OCI-LY1 (cell line): Measurements from ENCODE around the gene NLGN4Y.

Experiments
- H2AFZ ChIP-seq: fragments of 200-600 bp; sonication (generic), shearing (Covaris generic); 2 replicates; pipeline ENCODE4 v1.6.0; 2014; ENCODE audit warnings: antibody characterized with exemption, mild to moderate bottlenecking, low read length
- H3F3A ChIP-seq: fragments of 200-600 bp; sonication (generic), shearing (Covaris generic); 2 replicates; pipeline ENCODE4 v1.6.0; 2014; ENCODE audit warnings: mild to moderate bottlenecking, antibody characterized with exemption, low read length, moderate library complexity; ENCODE audit not compliant: insufficient read depth
- H3K27ac ChIP-seq: fragments of 200-600 bp; sonication (generic); 2 replicates; pipeline ENCODE4 v1.5.1; 2014; ENCODE audit warnings: low read length, mixed run types, mild to moderate bottlenecking, low read depth; ENCODE audit not compliant: poor library complexity, severe bottlenecking
- H3K27me3 ChIP-seq: fragments of 200-600 bp; sonication (generic); 2 replicates; pipeline ENCODE4 v1.6.0; 2014; ENCODE audit warnings: antibody characterized with exemption, mild to moderate bottlenecking, low read length, moderate library complexity; ENCODE audit not compliant: insufficient read depth
- H3K36me3 ChIP-seq: fragments of 200-600 bp; sonication (generic); 2 replicates; pipeline ENCODE4 v1.6.1; 2014; ENCODE audit warnings: mild to moderate bottlenecking, antibody characterized with exemption, low read length, moderate library complexity, mixed read lengths; ENCODE audit not compliant: insufficient read depth
- H3K4me1 ChIP-seq: fragments of 200-600 bp; sonication (generic); 2 replicates; pipeline ENCODE4 v1.5.1; 2014; ENCODE audit warnings: mild to moderate bottlenecking, low read length, moderate library complexity; ENCODE audit not compliant: insufficient read depth, severe bottlenecking
- H3K4me2 ChIP-seq: fragments of 200-600 bp; sonication (generic), shearing (Covaris generic); 2 replicates; pipeline ENCODE4 v1.6.1; 2014; ENCODE audit warnings: low read length
- H3K4me3 ChIP-seq: fragments of 200-600 bp; sonication (generic); 2 replicates; pipeline ENCODE4 v1.5.1; 2014; ENCODE audit warnings: low read length, low read depth, mild to moderate bottlenecking, mixed read lengths; ENCODE audit not compliant: poor library complexity, severe bottlenecking
- H3K79me2 ChIP-seq: fragments of 200-600 bp; shearing (Covaris generic); 2 replicates; pipeline ENCODE4 v1.6.1; 2016; ENCODE audit warnings: mixed run types, low read length, mixed read lengths; ENCODE audit not compliant: insufficient read depth
- H3K9ac ChIP-seq: fragments of 200-600 bp; sonication (generic), shearing (Covaris generic); 2 replicates; pipeline ENCODE4 v1.6.1; 2014; ENCODE audit warnings: mild to moderate bottlenecking, low read length, mixed read lengths
- H3K9me2 ChIP-seq: fragments of 200-600 bp; sonication (generic), shearing (Covaris generic); 2 replicates; pipeline ENCODE4 v1.6.1; 2014; ENCODE audit warnings: low read depth, mild to moderate bottlenecking, low read length, mixed read lengths
- H3K9me3 ChIP-seq: fragments of 200-600 bp; shearing (Covaris generic); 2 replicates; pipeline ENCODE4 v1.6.1; 2014; ENCODE audit warnings: low read length, mixed read lengths
- H4K20me1 ChIP-seq: fragments of 200-600 bp; sonication (generic), shearing (Covaris generic); 2 replicates; pipeline ENCODE4 v1.6.0; 2016; ENCODE audit warnings: mild to moderate bottlenecking, low read length; ENCODE audit not compliant: insufficient read depth
- EZH2 ChIP-seq: fragments of 200-600 bp; sonication (generic), shearing (Covaris generic); IDR thresholded peaks from 2 replicates; pipeline ENCODE4 v1.8.0; 2017; ENCODE audit warnings: borderline replicate concordance, mixed run types, mild to moderate bottlenecking, antibody characterized with exemption, low read length, moderate library complexity, mixed read lengths
- TF ChIP-seq, protein P1 (sequence below): fragments of 200-600 bp; sonication (generic), shearing (Covaris generic); IDR thresholded peaks from 2 replicates; pipeline ENCODE4 v1.5.1; 2017; ENCODE audit warnings: mild to moderate bottlenecking, antibody characterized with exemption, low read length, moderate library complexity, mixed read lengths

The NLGN4Y gene

DNA sequence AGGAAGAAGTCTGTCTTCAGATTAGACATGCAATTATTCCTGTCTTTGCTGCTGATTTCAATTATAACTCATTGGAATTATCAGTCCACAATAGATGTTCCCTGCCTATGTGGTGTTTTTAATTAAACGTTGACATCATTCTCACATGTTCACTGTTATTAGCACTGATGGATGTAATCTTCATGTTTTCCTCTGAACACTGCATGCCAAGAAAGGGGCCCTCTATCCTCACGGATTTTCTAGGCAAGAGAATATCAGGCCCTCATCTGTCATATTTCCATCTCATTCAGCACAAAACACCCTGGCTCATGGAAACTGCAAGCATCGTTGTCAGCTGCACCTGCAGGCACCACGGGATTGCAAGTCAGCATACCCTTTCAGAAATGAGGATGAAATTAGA, 224.0 kb downstream of the NLGN4Y start:
- Histone ChIP-seq H3K27me3 (no peaks in the 10 kb centered on the region), H3K36me3 (no peaks in the 10 kb centered on the region), H3K27ac (no peak overlapping the region), H3K9ac (no peak overlapping the region), H3K4me2 (no peak overlapping the region), H3K4me3 (no peak overlapping the region), H4K20me1 (no peaks in the 10 kb centered on the region), H3K9me2 (no peaks in the 10 kb centered on the region), H3F3A (no peaks in the 10 kb centered on the region), H3K79me2 (no peaks in the 10 kb centered on the region), H3K4me1 (no peaks in the 10 kb centered on the region), H3K9me3 (no peaks in the 10 kb centered on the region), H2AFZ (no peak overlapping the region)
- TF ChIP-seq EZH2, result no peak
- TF ChIP-seq, protein P1, sequence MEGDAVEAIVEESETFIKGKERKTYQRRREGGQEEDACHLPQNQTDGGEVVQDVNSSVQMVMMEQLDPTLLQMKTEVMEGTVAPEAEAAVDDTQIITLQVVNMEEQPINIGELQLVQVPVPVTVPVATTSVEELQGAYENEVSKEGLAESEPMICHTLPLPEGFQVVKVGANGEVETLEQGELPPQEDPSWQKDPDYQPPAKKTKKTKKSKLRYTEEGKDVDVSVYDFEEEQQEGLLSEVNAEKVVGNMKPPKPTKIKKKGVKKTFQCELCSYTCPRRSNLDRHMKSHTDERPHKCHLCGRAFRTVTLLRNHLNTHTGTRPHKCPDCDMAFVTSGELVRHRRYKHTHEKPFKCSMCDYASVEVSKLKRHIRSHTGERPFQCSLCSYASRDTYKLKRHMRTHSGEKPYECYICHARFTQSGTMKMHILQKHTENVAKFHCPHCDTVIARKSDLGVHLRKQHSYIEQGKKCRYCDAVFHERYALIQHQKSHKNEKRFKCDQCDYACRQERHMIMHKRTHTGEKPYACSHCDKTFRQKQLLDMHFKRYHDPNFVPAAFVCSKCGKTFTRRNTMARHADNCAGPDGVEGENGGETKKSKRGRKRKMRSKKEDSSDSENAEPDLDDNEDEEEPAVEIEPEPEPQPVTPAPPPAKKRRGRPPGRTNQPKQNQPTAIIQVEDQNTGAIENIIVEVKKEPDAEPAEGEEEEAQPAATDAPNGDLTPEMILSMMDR, result no peak

GRCh38 chrY:14755571-14755970, 231.2 kb downstream of the NLGN4Y start:
- H2AFZ ChIP-seq, result no peak overlapping the region
- no peak overlapping the region for H3K27ac ChIP-seq
- no peaks in the 10 kb centered on the region for H3K9me2 ChIP-seq
- H3K9ac ChIP-seq, result no peak overlapping the region
- no peaks in the 10 kb centered on the region for H3K9me3 ChIP-seq
- H3K79me2 ChIP-seq, result no peaks in the 10 kb centered on the region
- H3F3A ChIP-seq, result no peaks in the 10 kb centered on the region
- H3K36me3 ChIP-seq, result no peaks in the 10 kb centered on the region
- no peak overlapping the region for H3K4me3 ChIP-seq
- H3K4me2 ChIP-seq, result no peak overlapping the region
- H3K4me1 ChIP-seq, result no peaks in the 10 kb centered on the region
- TF ChIP-seq EZH2, result no peak
- TF ChIP-seq, protein P1, result no peak
- no peaks in the 10 kb centered on the region for H3K27me3 ChIP-seq
- H4K20me1 ChIP-seq, result no peaks in the 10 kb centered on the region

DNA sequence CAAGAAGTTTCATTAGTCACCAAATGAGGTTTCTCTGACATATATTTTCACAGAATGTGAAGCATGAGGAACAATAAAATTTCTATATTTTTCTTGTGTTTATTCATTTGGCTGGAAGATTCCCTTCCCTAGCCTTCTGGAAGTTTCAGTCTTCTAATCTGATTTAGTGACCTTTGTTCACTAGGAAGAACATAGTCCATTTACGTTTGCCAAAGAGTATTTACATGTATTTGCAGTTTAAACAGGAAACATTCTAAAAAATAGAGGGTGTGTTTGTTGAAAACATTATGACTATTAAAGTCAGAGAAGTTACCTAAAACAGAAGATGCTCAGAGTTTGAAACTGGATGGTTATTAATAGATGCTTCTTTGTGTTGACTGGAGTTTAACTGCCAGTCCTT, 238.6 kb downstream of the NLGN4Y start:
- H3K4me2 ChIP-seq, result no peak overlapping the region
- H3K27ac ChIP-seq, result no peak overlapping the region
- no peaks in the 10 kb centered on the region for H3K36me3 ChIP-seq
- TF ChIP-seq, protein P1, result no peak
- no peak for TF ChIP-seq EZH2
- H3K9ac ChIP-seq, result no peak overlapping the region
- no peaks in the 10 kb centered on the region for H3F3A ChIP-seq
- H3K4me1 ChIP-seq, result no peaks in the 10 kb centered on the region
- no peaks in the 10 kb centered on the region for H3K9me3 ChIP-seq
- H3K4me3 ChIP-seq, result no peak overlapping the region
- H2AFZ ChIP-seq, result no peak overlapping the region
- H3K79me2 ChIP-seq, result no peaks in the 10 kb centered on the region
- no peaks in the 10 kb centered on the region for H3K27me3 ChIP-seq
- H4K20me1 ChIP-seq, result no peaks in the 10 kb centered on the region
- H3K9me2 ChIP-seq, result no peaks in the 10 kb centered on the region
